Natural killer cell (primary cell): ENCODE results near the gene OPRM1. TPM values are rescaled to one million over a fixed set of nuclear protein-coding genes. Genes with fewer than 3 reads are reported as not detected.
"Not testable (repeated sequence)": the region's sequence is repeated elsewhere in the genome, so short reads cannot be mapped to it uniquely, and the experiment has no call there.

Source experiments
- ATAC-seq, 3 donors: fragments of 150-1000 bp in 2 of 3; fragments of 200-7000 bp in 1 of 3; cut with Tn5 transposase; 1 replicate in 1 of 3; 2 replicates in 2 of 3; pipeline ENCODE4 v1.10.0; 2021; ENCODE audit warnings: mild to moderate bottlenecking in 2 of 3, moderate library complexity in 2 of 3
- DNase-seq, 2 donors: peaks; one replicate each; pipeline versions ENCODE4 v3.0.0 to v3.0.0-alpha.2; 2013 to 2021; ENCODE audit warnings: mixed read lengths in 1 of 2
- H3K27ac ChIP-seq: one replicate; pipeline ENCODE4 v1.5.1; 2013; ENCODE audit warnings: mild to moderate bottlenecking, low read length
- H3K27me3 ChIP-seq: one replicate; pipeline ENCODE4 v1.6.1; 2013; ENCODE audit warnings: low read length; ENCODE audit not compliant: control insufficient read depth, insufficient read depth
- H3K36me3 ChIP-seq: one replicate; pipeline ENCODE4 v1.6.1; 2013; ENCODE audit warnings: low read length; ENCODE audit not compliant: control insufficient read depth, insufficient read depth
- H3K4me1 ChIP-seq: one replicate; pipeline ENCODE4 v1.6.1; 2013; ENCODE audit warnings: low read length; ENCODE audit not compliant: control insufficient read depth, insufficient read depth
- H3K4me3 ChIP-seq: one replicate; pipeline ENCODE4 v1.5.1; 2013; ENCODE audit warnings: low read length
- H3K9me3 ChIP-seq: one replicate; pipeline ENCODE4 v1.6.1; 2013; ENCODE audit warnings: low read length; ENCODE audit not compliant: control insufficient read depth, insufficient read depth
- H3K27ac Mint-ChIP-seq, 2 donors: one replicate each; pipeline ENCODE4 v1.8.0; 2022; ENCODE audit warnings: mild to moderate bottlenecking in 2 of 2, mixed read lengths in 2 of 2, moderate library complexity in 1 of 2
- H3K27me3 Mint-ChIP-seq, 2 donors: one replicate each; pipeline ENCODE4 v1.8.0; 2022; ENCODE audit warnings: low read depth in 2 of 2, mixed read lengths in 2 of 2
- H3K36me3 Mint-ChIP-seq: one replicate; pipeline ENCODE4 v1.8.0; 2022; ENCODE audit warnings: mixed read lengths
- H3K4me1 Mint-ChIP-seq, 2 donors: one replicate each; pipeline ENCODE4 v1.8.0; 2022; ENCODE audit warnings: mixed read lengths in 2 of 2
- H3K4me3 Mint-ChIP-seq: one replicate; pipeline ENCODE4 v1.8.0; 2022; ENCODE audit warnings: mild to moderate bottlenecking, moderate library complexity, mixed read lengths
- H3K9me3 Mint-ChIP-seq, 2 donors: one replicate each; pipeline ENCODE4 v1.8.0; 2022; ENCODE audit warnings: mixed read lengths in 2 of 2
- CTCF ChIP-seq: fragments of 200-600 bp; IDR thresholded peaks from one replicate; pipeline ENCODE4 v1.8.0; 2022; ENCODE audit warnings: antibody characterized with exemption
- WGBS: methylation state at CpG from one replicate; pipeline ENCODE4 v1.1.7; 2013; ENCODE audit warnings: missing lambda C conversion rate; ENCODE audit not compliant: insufficient coverage; 5-methylcytosine and 5-hydroxymethylcytosine counted together
- intact Hi-C: fragments of 100-400 bp; cut with micrococcal nuclease; formaldehyde crosslinking; loops from one replicate; pipeline ENCODE4 v1.14.2; 2022
- total RNA-seq, 4 donors: library from RNA; stranded (reverse); fragments of 120-200 nt in 1 of 4; gene quantifications; one replicate each; pipeline versions ENCODE4 v1.2.3 to v1.2.4, GENCODE V29; 2013 to 2022

The OPRM1 gene
- total RNA-seq, 3 donors from 2014 or later (not counting 1 experiment from before 2014, with no cell fraction given) = not detected

DNA sequence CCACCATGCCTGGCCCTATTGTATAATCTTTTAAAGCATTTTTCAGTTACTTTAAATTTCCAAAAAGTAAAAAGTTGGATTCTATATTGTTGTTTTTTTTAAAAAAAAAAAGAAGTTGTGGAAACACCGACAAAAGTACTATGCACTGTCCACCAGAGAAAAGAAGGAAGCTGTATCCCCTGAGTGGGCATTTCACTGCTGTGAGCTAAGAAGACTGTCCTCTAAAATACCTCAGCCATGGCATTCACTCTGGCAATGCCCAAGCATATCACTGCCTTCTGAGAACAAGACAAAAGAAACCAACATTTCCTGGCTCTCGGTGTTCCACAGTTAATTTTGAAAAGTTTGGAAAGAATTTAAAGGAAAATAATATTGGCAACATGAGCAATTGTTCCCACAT, 199.8 kb downstream of the OPRM1 start:
- Histone ChIP-seq H3K4me3 (no peak overlapping the region), H3K36me3 (peaks cover 8% of the 10 kb centered on the region), H3K9me3 (no peaks in the 10 kb centered on the region), H3K4me1 (peaks cover 31% of the 10 kb centered on the region), H3K27ac (no peak overlapping the region), H3K27me3 (no peaks in the 10 kb centered on the region)
- Mint-ChIP-seq H3K4me1 (peaks cover 64 to 65% of the 10 kb centered on the region in 2 donors), H3K27ac (peak overlapping the region; percentile 9 to 18), H3K4me3 (no peak overlapping the region), H3K27me3 (no peaks in the 10 kb centered on the region), H3K36me3 (peaks cover 10% of the 10 kb centered on the region), H3K9me3 (peaks cover 2 to 5% of the 10 kb centered on the region in 2 donors)
- intact Hi-C loops = no loop called here
- TF ChIP-seq CTCF = no peak
- ATAC-seq (no peak), DNase-seq (no peak)
- WGBS = 90% methylated on average over 1 of the region's 2 CpGs

DNA sequence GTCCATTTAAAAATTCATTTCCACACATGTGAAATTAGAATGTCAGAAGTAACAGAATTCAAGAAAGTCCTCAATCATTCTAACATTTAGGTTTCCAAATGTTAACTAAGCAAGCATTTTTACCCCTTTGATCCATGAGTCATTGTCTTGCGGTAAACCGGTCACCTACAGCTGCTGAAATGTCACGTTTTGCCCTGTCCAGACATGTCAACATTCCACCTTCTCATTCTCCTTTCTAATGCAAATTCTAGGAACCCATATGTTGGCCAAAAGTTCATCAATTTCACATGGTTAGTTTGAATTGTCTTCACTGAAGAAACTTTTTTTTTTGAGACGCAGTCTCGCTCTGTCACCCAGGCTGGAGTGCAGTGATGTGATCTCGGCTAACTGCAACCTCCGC, 200.4 kb downstream of the OPRM1 start:
- H3K4me1 ChIP-seq = peaks cover 30% of the 10 kb centered on the region
- Mint-ChIP-seq H3K4me1 (peaks cover 64 to 65% of the 10 kb centered on the region in 2 donors), H3K36me3 (peaks cover 10% of the 10 kb centered on the region), H3K9me3 (peaks cover 2 to 5% of the 10 kb centered on the region in 2 donors), H3K27me3 (no peaks in the 10 kb centered on the region), H3K27ac (peak overlapping the region; percentile 9 to 18), H3K4me3 (no peak overlapping the region)
- TF ChIP-seq CTCF = no peak
- no peak overlapping the region for H3K27ac ChIP-seq
- peaks cover 9% of the 10 kb centered on the region for H3K36me3 ChIP-seq
- intact Hi-C loops = no loop called here
- DNase-seq = peak in 1 of 2 donors; percentile 58
- no peak overlapping the region for H3K4me3 ChIP-seq
- 77% methylated on average over 7 of the region's 7 CpGs for whole genome bisulfite sequencing
- ATAC-seq = no peak
- no peaks in the 10 kb centered on the region for H3K27me3 ChIP-seq
- H3K9me3 ChIP-seq = no peaks in the 10 kb centered on the region

DNA sequence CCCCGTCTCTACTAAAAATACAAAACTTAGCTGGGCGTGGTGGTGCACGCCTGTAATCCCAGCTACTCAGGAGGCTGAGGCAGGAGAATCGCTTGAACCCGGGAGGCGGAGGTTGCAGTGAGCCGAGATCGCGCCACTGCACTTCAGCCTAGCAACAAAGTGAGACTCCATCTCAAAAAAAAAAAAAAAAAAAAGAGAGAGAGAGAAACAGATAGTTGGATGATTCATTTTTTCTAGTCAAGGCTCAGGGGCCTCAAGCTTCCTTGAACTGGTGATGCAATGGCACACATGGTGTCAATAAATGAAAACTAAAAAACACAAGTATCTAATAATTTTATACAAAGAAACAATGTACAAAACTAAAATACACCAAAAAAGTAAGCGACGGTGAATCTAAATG, 202.0 kb downstream of the OPRM1 start:
- H3K9me3 ChIP-seq, H3K9me3 Mint-ChIP-seq, ATAC-seq, H3K36me3 ChIP-seq, H3K4me3 Mint-ChIP-seq, H3K4me3 ChIP-seq, H3K27ac ChIP-seq, H3K27me3 ChIP-seq, intact Hi-C loops, H3K27me3 Mint-ChIP-seq: not testable (repeated sequence)
- Mint-ChIP-seq H3K27ac (peak overlapping the region; percentile 89 to 93), H3K36me3 (peaks cover 10% of the 10 kb centered on the region), H3K4me1 (peaks cover 69 to 71% of the 10 kb centered on the region in 2 donors)
- WGBS = 96% methylated on average over 5 of the region's 11 CpGs
- peak in 1 of 2 donors; percentile 48 for DNase-seq
- peaks cover 36% of the 10 kb centered on the region for H3K4me1 ChIP-seq

- Mint-ChIP-seq H3K4me3 (no peak overlapping the region), H3K4me1 (peaks cover 69 to 71% of the 10 kb centered on the region in 2 donors), H3K36me3 (peaks cover 10% of the 10 kb centered on the region), H3K27ac (peak overlapping the region; percentile 89 to 93), H3K9me3 (peaks cover 2 to 5% of the 10 kb centered on the region in 2 donors), H3K27me3 (no peaks in the 10 kb centered on the region)
- DNase-seq (no peak), ATAC-seq (no peak)
- Histone ChIP-seq H3K36me3 (peaks cover 9% of the 10 kb centered on the region), H3K27ac (no peak overlapping the region), H3K27me3 (no peaks in the 10 kb centered on the region), H3K4me3 (no peak overlapping the region), H3K4me1 (peaks cover 36% of the 10 kb centered on the region), H3K9me3 (no peaks in the 10 kb centered on the region)
- intact Hi-C loops = no loop called here
- WGBS = 93% methylated on average over 8 of the region's 8 CpGs
- TF ChIP-seq CTCF = no peak
Observed at GRCh38 chr6:154241581-154241980, 202.5 kb downstream of the OPRM1 start.
